RWPE1 (cell line): ENCODE measurements around the gene C1QTNF9.
"Not testable (repeated sequence)": the region's sequence is repeated elsewhere in the genome, so short reads cannot be mapped to it uniquely, and the experiment has no call there.

ENCODE experiments used
- CTCF ChIA-PET: fragments of 350-600 bp; sonication (Branson Sonifier 250); formaldehyde crosslinking; extraction: SDS; loops from one replicate; lab custom pipeline; 2021; lab: Yijun Ruan, JAX
- POLR2A ChIA-PET: fragments of 400-600 bp; formaldehyde crosslinking; extraction: SDS; loops from one replicate; lab custom pipeline; 2020; ENCODE audit warnings: antibody characterized with exemption; ENCODE audit not compliant: low non-redundant PET; lab: Yijun Ruan, JAX
- DNase-seq: peaks from one replicate; pipeline ENCODE4 v3.0.0; 2012; ENCODE audit warnings: low spot score
- H3K27ac ChIP-seq: fragments of 450-650 bp; 2 replicates; pipeline ENCODE4 v1.5.1; 2017
- TF ChIP-seq, protein P1 (sequence below): fragments of 450-650 bp; conservative IDR thresholded peaks from 2 replicates; pipeline ENCODE4 v1.5.1; 2017; ENCODE audit warnings: low read depth, mild to moderate bottlenecking

Gene C1QTNF9

DNA sequence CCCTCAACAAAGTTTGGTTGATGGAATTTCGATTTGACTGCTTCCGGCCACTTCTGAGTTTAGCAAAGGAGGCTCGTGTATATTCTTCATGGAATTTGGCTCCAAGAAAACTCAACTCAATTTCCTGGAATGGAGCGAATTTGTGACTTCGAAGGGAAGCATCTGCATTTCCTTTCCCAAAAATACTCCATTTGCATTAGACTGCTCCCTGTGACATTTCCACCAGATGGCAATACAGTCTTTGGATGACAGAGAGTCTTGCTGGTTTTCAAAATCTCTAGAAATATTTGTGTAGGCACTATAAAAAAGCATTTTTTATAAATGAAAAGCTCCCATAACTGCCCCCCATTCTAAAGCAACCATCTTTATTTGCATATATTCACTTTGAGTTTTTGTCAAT lies 4.1 kb downstream of the C1QTNF9 start:
- TF ChIP-seq, protein P1, sequence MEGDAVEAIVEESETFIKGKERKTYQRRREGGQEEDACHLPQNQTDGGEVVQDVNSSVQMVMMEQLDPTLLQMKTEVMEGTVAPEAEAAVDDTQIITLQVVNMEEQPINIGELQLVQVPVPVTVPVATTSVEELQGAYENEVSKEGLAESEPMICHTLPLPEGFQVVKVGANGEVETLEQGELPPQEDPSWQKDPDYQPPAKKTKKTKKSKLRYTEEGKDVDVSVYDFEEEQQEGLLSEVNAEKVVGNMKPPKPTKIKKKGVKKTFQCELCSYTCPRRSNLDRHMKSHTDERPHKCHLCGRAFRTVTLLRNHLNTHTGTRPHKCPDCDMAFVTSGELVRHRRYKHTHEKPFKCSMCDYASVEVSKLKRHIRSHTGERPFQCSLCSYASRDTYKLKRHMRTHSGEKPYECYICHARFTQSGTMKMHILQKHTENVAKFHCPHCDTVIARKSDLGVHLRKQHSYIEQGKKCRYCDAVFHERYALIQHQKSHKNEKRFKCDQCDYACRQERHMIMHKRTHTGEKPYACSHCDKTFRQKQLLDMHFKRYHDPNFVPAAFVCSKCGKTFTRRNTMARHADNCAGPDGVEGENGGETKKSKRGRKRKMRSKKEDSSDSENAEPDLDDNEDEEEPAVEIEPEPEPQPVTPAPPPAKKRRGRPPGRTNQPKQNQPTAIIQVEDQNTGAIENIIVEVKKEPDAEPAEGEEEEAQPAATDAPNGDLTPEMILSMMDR: no peak
- no peak overlapping the region for H3K27ac ChIP-seq
- no peak for DNase-seq
- ChIA-PET POLR2A (no interaction called here), CTCF (no interaction called here)

DNA sequence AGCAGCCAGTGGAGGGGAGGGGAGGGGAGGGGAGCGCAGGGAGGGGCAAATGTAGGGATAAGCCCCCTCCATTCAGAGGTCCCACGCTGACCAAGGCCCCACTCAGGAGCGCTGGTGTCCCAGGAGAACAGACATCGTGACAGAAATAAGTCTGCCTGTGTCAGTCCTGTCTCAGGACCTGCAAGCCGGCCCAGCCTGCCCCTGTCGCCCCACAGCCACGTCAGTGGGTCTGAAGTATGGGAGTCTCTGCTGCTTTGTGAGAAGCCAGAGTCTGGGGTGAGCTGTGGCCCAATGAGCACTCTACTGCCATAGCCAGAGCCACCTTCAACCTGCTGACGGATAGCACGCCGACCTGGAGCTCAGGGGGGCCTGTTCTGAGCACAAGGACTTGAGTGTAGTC lies 8.5 kb downstream of the C1QTNF9 start:
- DNase-seq, POLR2A ChIA-PET, H3K27ac ChIP-seq, CTCF ChIA-PET: not testable (repeated sequence)

DNA sequence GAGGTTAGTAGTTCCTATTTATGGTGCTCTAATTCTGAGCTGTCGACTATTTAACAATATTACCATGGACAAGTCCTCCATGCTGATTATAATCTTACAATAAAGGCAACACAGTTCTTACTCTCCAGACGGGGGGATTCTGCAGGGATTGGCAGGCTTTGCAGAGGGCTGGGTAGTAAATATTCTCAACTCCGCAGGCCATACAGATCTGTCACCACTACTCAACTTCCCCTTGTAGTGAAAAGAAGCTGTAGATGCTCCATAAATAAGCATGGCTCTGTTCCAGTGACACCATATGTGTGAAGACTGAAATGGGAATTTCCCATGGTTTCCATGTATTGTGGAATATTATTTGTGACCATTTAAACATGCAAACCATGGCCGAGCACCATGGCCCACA lies 9.5 kb downstream of the C1QTNF9 start:
- CTCF ChIA-PET, H3K27ac ChIP-seq, POLR2A ChIA-PET, DNase-seq: not testable (repeated sequence)

DNA sequence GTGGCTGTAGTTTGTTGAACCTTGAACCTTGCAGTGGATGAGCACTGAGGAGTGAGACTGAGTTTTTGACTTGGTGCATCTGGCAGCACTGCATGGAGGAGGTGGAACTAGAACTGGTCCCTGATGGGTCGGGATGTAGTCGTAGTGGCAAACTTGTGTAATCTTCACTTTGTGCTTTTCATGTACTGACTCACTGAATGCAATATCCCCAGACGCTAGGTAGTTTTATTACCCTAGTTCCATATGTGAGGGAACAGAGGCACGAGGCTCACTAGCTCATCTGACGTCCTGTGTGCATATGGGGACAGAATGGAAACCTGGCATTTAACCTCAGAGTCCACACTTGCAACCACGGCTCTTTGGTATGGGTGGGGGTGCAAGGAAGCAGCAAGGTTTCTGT lies 10.3 kb downstream of the C1QTNF9 start:
- CTCF ChIA-PET: interaction anchor here (0.7 kb wide), 1 partner anchor 156 kb away, joined by 3 read pairs; no protein-coding TSS in a partner anchor
- POLR2A ChIA-PET: not testable (repeated sequence)

DNA sequence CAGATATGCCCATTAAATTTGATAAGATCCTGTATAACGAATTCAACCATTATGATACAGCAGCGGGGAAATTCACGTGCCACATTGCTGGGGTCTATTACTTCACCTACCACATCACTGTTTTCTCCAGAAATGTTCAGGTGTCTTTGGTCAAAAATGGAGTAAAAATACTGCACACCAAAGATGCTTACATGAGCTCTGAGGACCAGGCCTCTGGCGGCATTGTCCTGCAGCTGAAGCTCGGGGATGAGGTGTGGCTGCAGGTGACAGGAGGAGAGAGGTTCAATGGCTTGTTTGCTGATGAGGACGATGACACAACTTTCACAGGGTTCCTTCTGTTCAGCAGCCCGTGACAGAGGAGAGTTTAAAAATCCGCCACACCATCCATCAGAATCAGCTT lies 12.0 kb downstream of the C1QTNF9 start:
- H3K27ac ChIP-seq, DNase-seq, POLR2A ChIA-PET, CTCF ChIA-PET: not testable (repeated sequence)

More for the DNA sequence above, 10.3 kb downstream of the C1QTNF9 start:
- DNase-seq, H3K27ac ChIP-seq: not testable (repeated sequence)

DNA sequence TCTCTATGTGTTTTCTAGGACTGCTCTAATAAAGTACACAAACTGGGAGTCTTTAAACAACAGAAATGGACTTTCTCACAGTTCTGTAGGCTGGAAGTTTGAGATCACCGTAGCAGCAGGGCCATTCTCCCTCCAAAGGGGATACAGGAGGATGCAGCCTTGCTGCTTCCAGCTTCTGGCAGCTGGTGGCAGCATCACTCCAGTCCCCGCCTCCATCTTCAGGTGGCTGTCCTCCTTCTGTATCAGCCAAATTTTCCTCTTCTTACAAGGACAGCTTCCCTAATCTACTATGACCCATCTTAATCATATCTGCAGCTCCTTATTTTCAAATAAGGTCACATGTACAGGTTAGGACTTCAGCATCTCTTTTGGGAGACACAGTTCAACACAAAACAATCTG lies 13.1 kb downstream of the C1QTNF9 start:
- CTCF ChIA-PET: interaction anchor here (0.6 kb wide), 2 partner anchors 20 to 189 kb away, joined by 3 to 7 read pairs; no protein-coding TSS in a partner anchor

DNA sequence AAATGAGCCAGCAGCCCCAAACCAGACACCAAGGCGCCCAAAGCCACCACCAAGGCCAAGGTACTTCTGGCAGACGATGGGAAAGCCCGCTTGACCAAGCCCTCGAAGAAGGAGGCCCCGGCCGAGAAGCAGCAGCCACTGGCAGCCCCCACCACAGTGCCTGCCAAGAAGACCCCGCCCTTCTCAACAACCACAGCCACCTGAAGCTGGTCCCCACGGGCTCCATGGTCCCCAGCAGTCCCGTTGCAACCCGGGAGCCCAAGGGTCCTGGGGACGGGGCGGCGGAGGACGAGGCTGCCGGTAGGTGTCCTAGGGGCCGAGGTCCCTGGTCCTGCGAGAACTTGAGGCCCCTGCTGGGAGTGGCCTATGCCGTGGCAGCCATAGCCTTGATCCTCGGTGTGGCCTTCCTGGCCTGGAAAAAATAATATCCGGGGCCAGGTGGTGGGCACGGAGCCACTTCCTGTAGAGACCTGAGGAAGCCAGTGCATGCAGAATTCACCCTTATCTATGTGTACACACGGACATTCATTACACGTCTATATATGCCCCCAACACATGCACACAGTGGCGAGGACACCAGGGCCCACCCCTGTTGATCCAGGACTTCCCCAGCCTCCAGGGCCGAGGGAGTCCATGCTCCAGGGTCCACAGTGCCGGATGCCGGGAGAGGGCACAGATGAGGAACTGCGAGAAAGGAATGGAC lies 13.8 kb downstream of the C1QTNF9 start:
- DNase-seq: no peak
- no peak overlapping the region for H3K27ac ChIP-seq
- POLR2A ChIA-PET: no interaction called here
- CTCF ChIA-PET: no interaction called here
- TF ChIP-seq, protein P1: no peak

More for the DNA sequence above, 13.1 kb downstream of the C1QTNF9 start:
- H3K27ac ChIP-seq, DNase-seq, POLR2A ChIA-PET: not testable (repeated sequence)

DNA sequence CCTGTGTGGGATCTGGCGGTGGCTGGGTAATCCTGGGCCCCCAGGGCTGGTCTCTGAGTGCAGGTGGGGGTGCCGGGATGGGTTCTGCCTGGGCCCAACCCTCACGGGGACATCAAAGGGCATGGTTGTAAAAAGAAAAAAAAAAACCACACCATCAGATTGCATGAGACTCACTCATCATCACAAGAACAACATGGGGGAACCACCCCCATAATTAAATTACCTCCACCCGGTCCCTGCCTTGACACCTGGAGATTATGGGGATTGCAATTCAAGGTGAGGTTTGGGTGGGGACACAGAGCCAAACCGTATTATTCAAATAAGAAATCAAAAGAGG lies 14.3 kb downstream of the C1QTNF9 start:
- CTCF ChIA-PET: interaction anchor here (0.7 kb wide), 1 partner anchor 404 kb away, joined by 5 read pairs; no protein-coding TSS in a partner anchor
- H3K27ac ChIP-seq: no peak overlapping the region

DNA sequence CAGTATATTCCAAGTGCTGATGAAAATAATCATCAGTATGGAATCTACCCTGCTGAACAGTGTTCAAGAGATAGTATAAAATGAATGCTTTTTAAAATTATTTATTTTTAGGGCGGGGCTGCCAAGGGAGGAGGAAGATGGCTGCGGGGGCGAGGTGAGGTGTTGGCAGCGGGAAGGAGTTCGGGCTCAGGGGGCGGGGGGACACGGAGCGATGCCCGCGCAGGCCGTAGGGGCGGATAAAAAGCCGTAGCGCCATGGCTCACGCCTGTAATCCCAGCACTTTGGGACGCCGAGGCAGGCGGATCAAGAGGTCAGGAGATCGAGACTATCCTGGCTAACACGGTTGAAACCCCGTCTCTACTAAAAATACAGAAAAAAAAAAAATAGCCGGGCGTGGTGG lies 18.2 kb downstream of the C1QTNF9 start:
- CTCF ChIA-PET, DNase-seq, POLR2A ChIA-PET, H3K27ac ChIP-seq: not testable (repeated sequence)

More for the DNA sequence above, 14.3 kb downstream of the C1QTNF9 start:
- DNase-seq: no peak
- TF ChIP-seq, protein P1: no peak
- POLR2A ChIA-PET: no interaction called here

DNA sequence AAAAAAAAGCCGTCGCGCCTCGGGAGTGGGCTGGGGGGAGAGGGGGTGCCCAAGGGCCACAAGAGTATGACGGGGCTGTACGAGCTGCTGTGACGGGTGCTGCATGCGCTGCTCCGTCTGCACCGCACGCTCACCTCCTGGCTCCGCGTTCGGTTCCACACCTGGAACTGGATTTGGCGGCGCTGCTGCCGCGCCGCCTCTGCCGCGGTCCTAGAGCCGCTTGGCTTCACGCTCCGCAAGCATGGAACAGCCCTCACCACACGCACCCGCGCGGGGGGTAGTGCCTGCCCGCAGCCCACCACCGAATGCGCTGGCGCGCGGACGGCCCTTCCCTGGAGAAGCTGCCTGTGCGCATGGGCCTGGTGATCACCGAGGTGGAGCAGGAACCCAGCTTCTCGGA lies 18.8 kb downstream of the C1QTNF9 start:
- POLR2A ChIA-PET: no interaction called here
- H3K27ac ChIP-seq: no peak overlapping the region
- DNase-seq: no peak
- CTCF ChIA-PET: no interaction called here
- TF ChIP-seq, protein P1: no peak
